Gastrocnemius medialis (tissue), 4 donors: ENCODE measurements around the gene DAAM1.

ENCODE experiments used
- POLR2A ChIP-seq, 2 donors: fragments of 450-650 bp; IDR thresholded peaks; one replicate each; pipeline ENCODE4 v1.6.1; 2017; ENCODE audit warnings: antibody characterized with exemption in 2 of 2, mild to moderate bottlenecking in 2 of 2, moderate library complexity in 2 of 2
- TF ChIP-seq, protein P1 (sequence below), 5 experiments: fragments of 450-650 bp in 3 of 5; fragments of 200-600 bp in 2 of 5; sonication (generic) in 2 of 5; IDR thresholded peaks in 4 of 5; conservative IDR thresholded peaks in 1 of 5; 1 replicate in 4 of 5; 2 replicates in 1 of 5; pipeline ENCODE4 v1.5.1; 2016 to 2019; ENCODE audit warnings: antibody characterized with exemption in 5 of 5, mild to moderate bottlenecking in 3 of 5, moderate library complexity in 3 of 5

DNA sequence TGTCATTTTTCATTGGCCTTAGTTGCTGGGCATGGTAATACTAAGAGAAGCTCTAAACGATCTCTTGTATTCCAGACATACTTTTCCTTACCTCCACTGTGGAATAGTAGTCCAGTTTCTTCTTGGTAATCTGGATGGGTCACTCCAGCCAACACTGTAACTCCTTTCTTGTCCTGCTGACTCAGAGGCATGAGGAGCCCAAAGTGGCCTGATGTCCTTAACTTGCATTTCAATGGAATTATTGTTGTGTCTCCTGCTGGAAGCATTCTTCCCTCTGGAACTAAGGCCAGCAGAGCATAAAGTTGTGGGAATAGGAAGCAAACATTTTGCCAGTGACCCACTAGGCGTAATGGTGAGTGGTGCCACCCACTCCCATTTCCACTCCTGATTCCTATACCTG, 33.1 kb downstream of the DAAM1 start:
- no peak for TF ChIP-seq POLR2A (IDR thresholded peaks at IDR 0.05)
- TF ChIP-seq, protein P1, sequence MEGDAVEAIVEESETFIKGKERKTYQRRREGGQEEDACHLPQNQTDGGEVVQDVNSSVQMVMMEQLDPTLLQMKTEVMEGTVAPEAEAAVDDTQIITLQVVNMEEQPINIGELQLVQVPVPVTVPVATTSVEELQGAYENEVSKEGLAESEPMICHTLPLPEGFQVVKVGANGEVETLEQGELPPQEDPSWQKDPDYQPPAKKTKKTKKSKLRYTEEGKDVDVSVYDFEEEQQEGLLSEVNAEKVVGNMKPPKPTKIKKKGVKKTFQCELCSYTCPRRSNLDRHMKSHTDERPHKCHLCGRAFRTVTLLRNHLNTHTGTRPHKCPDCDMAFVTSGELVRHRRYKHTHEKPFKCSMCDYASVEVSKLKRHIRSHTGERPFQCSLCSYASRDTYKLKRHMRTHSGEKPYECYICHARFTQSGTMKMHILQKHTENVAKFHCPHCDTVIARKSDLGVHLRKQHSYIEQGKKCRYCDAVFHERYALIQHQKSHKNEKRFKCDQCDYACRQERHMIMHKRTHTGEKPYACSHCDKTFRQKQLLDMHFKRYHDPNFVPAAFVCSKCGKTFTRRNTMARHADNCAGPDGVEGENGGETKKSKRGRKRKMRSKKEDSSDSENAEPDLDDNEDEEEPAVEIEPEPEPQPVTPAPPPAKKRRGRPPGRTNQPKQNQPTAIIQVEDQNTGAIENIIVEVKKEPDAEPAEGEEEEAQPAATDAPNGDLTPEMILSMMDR (IDR thresholded peaks at IDR 0.05 in 4 of 5, conservative IDR thresholded peaks at IDR 0.05 in 1 of 5) = no peak
